HG02973 (cell line): ENCODE measurements around the gene SLC48A1.

Source experiments
- ATAC-seq: cut with Tn5 transposase; IDR thresholded peaks from one replicate; pipeline ENCODE4 v1.9.1; 2021; ENCODE audit warnings: moderate library complexity; ENCODE audit not compliant: unreplicated experiment

Gene SLC48A1

DNA sequence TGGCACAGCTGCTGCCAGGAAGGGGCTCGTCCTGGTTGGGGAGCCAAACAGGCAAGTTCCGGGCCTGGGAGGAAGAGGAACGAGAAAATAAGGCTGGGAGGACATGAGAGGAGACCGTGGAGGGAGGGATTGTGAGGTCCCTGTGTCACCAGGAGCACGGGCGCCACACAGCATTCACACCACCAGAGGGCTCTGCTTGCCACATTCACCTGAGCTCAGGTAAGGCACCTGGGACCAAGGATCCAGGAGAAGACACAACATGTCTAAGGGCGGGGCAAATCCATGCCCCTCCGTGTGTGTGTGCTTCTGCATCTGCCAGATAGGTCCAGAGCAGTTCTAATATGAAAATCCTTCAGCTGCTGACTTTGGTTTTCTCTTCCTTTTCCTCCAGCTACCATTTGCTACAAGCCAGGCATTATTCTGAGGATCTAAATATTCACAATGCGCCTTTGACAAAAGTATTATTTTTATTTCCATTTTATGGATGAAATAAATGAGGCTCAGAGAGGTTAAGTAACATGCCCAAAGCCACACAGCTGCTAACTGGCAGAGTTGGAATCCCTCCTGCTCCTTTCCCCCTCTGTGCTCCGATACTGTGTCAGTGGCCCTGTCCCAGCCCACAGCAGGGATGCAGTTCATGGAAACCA is 28.9 kb upstream of the SLC48A1 start:
- no peak for ATAC-seq

DNA sequence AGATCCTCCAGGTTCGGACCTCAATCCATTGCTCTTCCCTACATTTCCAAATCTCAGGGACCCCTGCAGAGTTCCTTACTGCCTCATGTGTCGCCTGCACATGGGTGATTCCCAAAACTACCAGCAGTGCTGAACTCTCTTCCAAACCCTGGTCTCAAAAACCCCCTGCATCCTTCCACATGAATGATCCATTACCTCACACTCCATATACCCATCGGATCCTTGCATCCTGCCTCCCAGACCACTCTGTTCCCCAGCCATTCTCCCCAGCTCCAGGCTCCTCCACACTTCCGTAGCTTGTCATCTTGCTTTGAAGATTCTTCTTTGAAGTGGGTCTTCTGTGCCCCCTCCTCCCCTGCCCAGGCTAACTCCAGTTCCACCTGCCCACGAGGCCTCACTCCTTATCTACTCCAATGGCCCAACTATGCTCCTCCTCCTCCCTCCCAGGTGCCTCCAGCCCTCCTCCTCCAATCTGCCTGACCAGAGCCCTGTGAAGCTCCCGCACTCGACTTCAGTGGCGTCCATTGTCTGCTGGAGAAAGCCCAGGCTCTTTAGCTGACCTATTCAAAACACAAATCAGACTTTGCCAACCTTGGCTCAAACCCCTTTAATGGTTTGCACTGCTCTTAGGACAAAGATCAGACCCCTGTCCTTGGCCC is 28.1 kb upstream of the SLC48A1 start:
- ATAC-seq: no peak

DNA sequence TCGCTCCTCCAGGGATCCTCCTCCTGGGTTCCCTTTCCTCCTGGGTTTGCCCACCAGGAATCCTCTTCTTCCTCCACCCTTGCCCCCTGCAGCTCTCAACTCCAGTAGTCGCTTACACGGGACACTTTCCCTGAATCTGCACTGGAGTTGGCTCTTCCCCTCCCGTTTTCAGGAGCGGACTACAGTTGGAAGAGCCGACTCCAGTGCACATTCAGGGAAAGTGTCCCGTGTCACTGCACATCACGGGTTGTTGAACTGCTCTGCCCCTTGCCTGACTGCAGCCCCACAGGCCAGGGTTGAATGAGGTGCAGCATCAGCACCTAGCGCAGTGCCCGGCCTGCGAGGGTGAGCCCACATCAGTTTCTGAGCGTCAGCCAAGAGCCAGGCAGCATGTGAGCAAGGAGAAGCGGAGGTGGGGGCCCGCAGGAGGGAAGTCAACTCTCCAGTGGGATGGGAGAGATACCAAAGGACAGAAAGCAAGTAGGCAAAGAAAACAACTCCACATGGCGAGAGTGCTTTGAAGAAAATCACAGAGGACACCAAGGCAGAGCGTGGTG is 27.5 kb upstream of the SLC48A1 start:
- ATAC-seq: no peak

DNA sequence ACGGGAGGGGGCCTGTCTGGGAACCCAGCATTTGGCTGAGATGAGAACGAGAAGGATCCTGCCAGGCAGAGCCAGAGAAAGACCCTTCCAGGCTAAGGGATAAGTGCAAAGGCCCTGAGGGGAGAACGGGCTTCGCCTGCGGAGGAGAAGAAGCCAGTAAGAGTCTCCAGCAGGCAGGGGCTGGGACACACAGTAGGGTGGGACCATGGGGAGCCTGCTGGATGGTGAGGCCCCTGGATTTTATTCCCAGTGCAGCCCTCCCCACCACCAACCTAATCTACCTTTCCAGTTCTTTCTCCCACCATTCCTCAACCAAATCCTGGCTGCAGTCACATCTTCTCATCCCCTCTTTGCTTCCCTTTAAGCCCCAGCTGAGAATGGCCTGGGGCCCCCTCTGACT is 27.0 kb upstream of the SLC48A1 start:
- ATAC-seq: no peak

DNA sequence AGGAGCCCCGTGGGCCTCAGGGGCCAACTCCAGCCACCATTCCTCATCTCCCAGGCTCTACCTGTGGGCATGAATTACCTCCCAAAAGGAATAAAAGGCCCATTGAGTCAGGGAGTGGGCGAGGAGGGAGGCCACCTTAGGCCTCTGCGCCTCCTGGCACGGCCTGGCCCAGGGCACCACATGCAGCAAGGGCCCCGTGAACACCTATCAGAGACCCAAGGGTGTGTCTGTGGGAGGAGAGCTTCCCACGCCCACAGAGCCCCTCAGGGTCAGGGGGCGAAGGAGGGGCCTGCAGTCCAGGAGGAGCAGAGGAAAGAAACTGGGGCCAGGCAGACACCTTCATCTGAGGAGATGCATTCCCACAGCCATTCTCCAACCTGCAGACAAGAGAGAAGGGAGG is 26.5 kb upstream of the SLC48A1 start:
- ATAC-seq: no peak

DNA sequence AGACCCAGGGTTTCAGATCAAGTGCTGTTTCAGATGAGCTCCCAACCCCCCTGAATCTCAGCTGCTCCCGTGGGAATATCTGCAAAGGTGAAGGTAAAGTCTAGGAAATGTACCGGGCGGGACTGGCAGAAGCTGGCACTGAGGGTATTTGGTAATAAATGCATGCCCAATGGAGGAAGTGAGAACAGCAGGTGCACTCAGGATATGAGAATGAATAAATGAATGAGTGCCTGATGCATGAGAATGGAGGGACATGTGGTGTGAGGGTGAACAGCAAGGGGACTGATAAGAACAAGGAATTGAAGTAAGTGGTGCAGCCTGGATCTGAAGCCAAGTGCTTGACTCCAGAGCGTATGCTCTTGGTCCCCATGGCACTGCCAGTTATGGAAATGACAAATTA is 25.9 kb upstream of the SLC48A1 start:
- no peak for ATAC-seq

DNA sequence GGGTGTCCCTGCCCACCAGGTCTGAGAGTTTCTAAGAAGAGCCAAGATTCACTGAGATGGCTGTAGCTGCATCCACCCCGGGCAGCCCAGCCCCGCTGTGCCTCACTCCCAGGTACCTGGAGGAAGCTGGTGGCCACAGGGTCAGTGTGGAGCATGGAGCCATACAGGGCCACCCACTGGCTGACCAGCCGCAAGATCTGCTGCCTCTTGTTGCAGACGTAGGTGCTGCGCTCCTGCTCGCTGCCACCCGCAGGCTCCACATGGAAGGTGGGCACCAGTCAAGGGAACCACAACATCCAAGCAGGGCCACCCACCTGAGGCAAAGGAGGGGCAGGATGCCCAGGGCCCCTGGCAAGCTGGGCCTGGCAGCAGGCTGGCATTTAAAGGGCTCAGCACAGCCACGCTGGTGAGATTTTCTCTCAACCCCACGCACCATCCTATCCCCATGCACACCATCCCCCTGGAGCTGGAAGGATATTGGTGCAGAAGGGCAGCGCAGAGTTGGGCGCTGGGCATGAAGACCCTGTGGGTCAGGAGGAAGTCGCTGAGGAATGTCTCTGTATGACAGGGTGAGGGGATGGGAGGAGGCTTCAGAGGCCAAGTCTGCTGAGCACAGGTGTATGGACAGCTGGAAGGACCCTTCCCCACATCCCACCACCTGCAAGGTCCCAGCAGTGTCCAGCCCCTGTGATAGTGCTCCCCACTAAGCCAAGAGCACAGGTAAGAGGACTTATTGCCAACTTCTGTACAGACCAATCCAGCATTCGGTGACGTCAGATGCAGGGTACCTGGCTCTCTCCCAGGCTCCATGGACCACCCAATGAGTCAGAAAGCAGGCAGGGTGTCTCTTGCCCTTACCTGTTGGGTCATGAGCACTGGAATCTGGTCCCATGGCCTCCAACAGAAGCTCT is 25.2 kb upstream of the SLC48A1 start:
- no peak for ATAC-seq

DNA sequence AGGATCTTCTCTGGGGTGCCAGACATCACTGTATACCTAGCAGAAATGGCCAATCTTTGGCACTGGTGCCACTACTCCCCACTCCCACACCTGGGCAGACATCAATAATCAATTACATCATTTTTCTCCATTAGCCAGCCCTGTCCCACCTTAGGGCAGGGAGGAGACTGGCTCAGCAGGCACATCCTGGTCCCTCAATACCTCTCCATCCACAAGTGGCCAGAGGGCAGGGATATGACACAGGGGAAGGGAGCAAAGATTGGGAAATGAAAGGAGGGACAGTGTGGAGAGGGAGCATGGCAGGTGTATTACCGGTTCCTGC is 24.6 kb upstream of the SLC48A1 start:
- no peak for ATAC-seq

DNA sequence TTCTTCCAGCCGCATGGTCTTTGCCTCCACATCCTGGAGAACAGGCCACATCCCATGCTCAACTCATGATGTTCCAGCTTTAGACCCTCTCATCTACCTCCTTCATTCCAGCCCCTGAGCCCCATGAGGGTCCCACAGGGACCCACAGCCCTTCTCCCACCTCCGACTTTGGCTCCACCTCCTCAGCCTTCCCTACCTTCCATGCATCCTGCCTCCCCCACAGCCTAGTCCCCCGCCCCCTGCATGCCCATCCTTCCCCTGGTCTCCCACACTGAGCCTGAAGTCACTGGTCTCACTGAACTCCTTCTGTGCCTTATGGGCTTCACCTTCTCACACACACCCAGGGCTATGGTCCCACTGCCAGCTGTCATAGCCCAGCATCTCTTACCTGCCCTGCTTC is 24.1 kb upstream of the SLC48A1 start:
- no peak for ATAC-seq

DNA sequence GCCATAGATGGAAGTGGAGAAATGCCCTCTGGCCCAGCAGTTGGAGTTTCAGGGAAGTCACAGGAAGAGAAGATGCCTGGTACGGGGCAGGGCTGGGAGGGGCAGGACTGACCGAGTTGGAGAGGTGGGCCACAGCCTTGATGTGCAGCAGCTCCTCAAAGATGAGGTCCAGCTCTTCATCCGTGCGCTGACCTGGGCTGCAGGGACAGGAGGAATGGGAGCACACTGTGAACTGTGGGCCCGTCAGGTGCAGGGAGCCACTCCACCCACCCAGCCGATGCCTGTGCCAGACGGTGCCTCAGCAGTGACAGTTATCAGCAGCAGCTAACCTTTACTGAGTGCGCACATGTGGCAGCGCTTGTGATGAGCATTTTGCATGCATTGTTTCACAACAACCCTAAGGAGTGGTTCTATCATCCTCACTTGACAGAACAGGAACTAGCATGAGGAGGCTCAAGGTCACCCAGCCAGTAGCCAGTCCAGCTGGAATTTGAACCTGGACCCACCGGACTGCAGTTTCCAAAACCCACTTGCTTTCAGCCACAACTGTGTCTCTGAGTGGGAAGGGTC is 22.7 kb upstream of the SLC48A1 start:
- no peak for ATAC-seq

DNA sequence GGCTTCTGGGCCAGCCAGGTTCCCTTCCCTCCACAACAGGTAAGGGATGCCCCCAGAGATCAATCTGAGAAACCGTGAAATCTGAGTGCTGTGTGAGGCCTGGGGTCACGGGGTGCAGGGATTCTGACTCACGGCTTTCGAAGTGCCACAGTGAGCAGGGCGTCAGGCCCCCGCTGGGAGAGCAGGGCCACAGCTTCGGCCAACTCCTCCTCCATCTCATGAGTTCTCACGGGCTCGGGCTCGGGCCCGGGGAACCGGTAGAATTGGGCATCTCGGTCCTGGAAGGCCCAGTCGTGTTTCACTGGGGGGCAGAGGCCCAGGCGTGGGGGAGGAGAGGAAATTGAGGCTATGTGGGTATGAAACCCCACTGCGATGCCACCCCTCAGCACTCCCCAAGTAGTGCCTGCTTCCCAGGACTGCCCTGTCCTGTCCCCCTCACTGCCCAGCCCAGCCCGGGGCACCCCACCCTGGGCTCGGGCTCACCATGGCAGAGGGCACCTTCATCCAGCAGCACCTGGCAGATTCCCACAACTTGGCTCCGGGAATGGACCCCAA is 22.0 kb upstream of the SLC48A1 start:
- ATAC-seq: no peak

DNA sequence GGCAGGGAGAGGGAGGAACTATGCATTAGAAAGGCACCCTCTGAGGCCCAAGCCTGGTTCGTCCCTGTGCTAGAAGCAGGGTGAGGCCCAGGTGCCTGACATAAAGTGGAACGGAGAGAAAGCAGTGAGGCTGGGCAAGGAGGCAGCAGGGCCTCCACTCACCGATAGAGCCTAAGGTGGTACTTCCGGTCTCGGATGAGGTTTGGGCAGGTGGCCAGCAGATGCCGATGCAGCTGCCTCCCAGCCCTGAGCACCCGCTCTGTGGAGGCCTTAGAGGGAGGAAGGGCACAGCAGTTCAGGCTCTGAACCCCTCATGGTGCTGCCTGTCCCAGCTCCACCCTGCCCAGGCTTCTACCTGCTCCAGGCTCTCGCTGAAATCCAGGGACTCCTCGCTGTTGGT is 21.5 kb upstream of the SLC48A1 start:
- ATAC-seq: no peak

DNA sequence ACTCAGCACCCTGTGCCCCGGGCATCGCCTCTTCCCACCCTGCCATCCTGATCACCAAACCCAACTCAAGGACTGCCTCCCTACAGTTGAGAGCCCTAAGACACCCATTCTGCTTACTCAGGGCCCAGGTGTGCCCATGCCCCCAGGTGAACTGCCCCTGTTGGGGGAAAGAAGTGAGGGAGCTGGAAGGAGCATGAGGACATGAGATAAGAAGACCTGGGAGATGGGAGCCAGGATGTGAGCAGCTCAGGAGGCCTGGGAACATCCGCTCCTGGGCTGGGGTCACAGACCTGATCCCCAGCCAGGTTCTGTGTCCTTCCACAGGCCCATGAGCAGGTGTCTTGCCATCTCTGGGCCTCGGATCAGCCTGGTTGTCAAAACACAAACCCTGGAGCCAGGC is 20.9 kb upstream of the SLC48A1 start:
- ATAC-seq: no peak

DNA sequence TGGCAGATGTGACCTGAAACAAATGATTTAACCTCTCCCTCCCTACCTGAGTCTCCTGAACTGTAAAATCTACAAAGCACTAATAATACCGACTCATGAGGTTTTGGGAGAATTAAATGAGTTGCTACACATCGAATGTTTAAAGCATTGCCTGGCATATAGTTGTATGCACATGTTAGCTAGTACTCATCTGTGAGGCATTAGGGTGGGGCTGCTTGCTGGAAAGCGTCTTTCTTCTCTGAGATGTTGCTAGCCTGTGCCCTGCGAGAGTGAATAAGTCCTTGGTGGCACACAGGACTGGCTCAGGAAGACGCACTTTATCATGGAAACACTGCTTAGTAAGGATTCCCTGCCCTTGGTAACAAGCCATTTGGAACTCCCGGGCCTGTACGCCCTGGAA is 20.5 kb upstream of the SLC48A1 start:
- ATAC-seq: no peak

DNA sequence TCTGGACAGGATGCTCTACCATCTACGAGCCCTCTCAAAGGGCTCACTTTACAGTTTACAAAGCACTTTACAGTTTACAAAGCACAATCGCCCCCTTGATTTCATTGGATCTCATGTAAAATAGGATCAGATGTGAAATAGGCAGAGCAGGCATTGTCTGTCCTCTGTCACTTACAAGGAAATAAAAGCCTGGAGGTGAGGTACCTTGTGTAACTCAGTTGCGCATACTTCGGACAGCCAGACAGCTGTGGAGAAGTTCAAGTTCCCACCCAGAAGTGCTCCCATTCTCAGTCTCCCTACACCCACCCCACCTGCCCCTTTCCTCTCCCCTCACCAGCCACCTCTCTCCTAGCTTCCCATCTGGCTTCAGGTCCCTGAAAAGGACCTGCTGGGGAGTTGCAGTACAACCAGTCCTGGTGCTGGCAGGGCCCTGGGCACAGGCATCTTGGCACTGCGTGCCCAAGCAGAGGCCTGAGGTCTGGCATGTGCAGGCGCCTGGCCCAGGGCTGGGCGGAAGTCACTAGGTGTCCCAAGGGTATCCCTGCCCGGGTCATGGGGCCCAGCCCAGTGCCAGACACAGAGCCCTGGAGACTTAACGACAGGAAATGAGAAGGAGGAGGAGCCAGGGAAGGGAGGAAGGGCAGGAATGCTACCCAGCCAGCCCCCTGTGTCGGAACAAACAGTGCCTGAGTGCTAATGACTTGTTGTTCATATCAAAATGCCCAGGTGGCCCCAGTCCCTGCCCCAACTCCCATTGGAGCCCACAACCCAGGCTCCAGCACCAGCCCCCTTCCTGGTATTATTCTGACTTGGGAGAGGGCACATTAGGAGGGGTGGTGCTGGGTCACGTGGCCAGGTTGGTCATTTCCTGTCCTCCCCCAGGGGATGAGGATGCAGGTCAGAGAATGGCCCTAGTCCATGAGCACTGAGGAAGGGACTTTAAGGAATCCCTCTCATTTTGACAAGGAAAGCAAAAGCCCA is 19.7 kb upstream of the SLC48A1 start:
- no peak for ATAC-seq

DNA sequence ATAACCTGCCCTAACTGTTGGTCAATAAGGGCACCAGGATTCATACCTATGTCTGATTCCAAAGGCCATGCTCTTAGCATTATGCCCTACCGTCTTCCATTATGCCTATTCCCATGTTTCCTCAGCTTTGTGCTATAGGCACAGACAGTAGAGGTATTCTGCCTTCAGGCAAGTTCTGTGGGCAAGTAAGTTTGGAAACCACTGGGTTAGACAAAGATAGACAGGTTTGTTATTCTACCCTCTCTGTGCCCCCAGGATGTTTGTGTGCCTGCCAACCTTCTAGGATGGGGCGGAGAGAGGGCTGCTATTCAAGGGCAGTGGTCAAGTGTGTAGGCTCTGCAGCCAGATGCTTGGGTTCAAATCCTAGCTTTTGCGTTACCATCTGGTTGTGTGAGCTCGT is 18.9 kb upstream of the SLC48A1 start:
- ATAC-seq: no peak

DNA sequence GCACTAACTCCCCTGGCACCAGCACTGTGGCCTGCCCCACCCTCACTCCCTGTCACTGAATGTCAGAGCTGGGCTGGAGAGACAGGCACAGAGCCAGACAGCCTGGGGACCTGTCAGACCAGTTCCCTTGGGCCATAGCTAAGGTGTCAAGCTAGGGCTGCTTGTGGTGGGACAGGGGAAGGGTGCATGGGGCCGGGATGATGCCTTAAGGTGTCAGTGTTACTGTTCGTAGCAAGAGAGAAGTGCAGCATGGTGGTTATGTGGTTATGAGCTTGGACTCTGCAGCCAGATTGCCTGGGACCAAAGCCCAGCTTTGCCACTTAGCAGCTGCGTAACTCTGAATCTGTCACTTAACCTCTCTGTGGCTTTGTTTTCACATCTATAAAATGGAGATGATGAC is 18.2 kb upstream of the SLC48A1 start:
- no peak for ATAC-seq

DNA sequence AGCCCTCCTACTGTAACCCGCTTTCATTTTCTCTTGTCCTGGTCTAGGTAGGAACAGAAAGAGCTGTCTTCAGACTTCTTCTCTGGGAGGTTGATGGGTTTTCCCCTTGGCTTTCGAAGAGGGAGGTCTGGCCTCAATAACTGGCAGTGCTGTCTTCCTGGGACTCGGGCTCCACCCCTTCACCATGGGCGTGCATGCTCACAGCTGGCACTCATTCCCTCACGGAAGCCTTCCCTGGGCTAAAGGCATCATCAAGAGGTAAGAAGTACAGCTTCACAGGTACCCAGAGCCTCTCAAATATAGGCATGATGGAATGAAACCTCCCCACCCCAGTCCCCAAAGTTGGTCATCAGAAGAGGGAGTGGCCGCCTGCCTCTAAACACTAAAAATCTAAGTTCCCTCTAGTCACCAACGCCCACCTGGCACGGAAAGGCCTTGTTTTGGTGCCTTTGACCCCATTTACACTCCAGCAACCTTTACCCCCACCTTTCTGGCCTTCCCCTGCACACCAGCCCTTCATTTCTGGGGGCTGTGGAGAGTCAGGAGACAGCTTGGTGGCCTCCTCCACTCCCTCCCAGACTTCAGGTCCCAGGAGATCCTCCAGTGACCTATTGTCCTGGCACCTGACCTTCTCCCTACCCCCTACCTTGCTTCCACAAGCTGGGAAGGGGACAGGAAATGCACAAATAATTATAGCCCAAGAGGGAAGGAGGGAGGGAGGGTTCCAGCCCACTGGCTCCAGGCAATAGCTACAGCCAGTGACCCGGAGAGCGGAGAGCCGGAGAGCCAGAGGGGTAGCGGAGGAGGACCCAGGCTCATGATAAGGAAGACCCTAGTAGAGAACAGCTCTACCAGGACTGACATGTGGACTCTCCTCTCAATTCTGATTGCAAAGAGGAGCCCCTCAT is 17.1 kb upstream of the SLC48A1 start:
- peak; percentile 70 for ATAC-seq

DNA sequence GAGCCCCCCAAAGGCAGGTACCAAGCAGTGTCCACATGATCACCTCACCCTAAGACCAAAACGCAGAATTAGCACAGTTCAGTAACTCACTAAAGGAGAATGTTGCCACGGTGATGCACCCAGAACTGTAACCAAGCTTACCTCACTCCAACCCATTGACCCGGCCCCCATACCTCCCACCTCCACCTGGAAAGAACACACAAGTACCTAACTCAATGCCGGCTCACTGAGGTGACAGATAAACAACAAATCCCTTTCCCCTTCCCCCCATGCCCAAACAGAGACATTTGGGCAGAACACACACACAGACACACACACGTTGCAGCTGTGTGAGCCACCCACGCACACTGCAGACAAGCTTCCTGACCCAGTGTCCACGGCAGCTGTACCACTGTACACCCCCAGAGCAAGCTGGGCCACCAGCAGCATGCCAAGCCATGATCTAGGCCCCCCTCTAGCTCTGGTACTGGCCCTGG is 15.6 kb upstream of the SLC48A1 start:
- ATAC-seq: no peak
